Osteoblast (primary cell): ENCODE results near the gene ACOX1. TPM values are rescaled to one million over a fixed set of nuclear protein-coding genes. Genes with fewer than 3 reads are reported as not detected.

Experiments
- DNase-seq: peaks from one replicate; pipeline ENCODE4 v3.0.0; 2011; ENCODE audit warnings: low spot score, mixed read lengths; ENCODE audit not compliant: insufficient read length; ENCODE audit errors: missing footprints
- H2AFZ ChIP-seq: 2 replicates; pipeline ENCODE4 v1.6.0; 2011; ENCODE audit warnings: mild to moderate bottlenecking, low read length
- H3K27ac ChIP-seq: 2 replicates; pipeline ENCODE4 v1.5.1; 2011; ENCODE audit warnings: mild to moderate bottlenecking, low read depth, low read length, moderate library complexity
- H3K27me3 ChIP-seq: 2 replicates; pipeline ENCODE4 v1.6.0; 2012; ENCODE audit warnings: mild to moderate bottlenecking, control low read depth, inconsistent platforms, low read length, moderate library complexity; ENCODE audit not compliant: insufficient read depth
- H3K36me3 ChIP-seq: 2 replicates; pipeline ENCODE4 v1.5.1; 2011; ENCODE audit warnings: mild to moderate bottlenecking, low read length, control low read depth, moderate library complexity; ENCODE audit not compliant: insufficient read depth
- H3K4me1 ChIP-seq: 2 replicates; pipeline ENCODE4 v1.5.1; 2011; ENCODE audit warnings: mild to moderate bottlenecking, low read length, control low read depth, moderate library complexity; ENCODE audit not compliant: insufficient read depth
- H3K4me2 ChIP-seq: 2 replicates; pipeline ENCODE4 v1.6.0; 2011; ENCODE audit warnings: mild to moderate bottlenecking, low read length; ENCODE audit not compliant: insufficient read depth
- H3K4me3 ChIP-seq: fragments of 200-600 bp; sonication (generic); 3 replicates; pipeline ENCODE4 v1.5.1; 2012; ENCODE audit warnings: mild to moderate bottlenecking, low read length, inconsistent platforms; ENCODE audit not compliant: insufficient read depth
- H3K79me2 ChIP-seq: 2 replicates; pipeline ENCODE4 v1.6.0; 2012; ENCODE audit warnings: mild to moderate bottlenecking, low read length, control low read depth, inconsistent platforms; ENCODE audit not compliant: insufficient read depth
- H3K9me3 ChIP-seq: 2 replicates; pipeline ENCODE4 v1.5.1; 2011; ENCODE audit warnings: low read depth, low read length, control low read depth
- H4K20me1 ChIP-seq: 2 replicates; pipeline ENCODE4 v1.6.0; 2012; ENCODE audit warnings: mild to moderate bottlenecking, low read length, control low read depth; ENCODE audit not compliant: insufficient read depth
- total RNA-seq: library from RNA; depleted of rRNA; stranded (reverse); fragments of >200 nt; gene quantifications from 2 replicates; pipeline ENCODE4 v1.2.3, GENCODE V29; 2012
- TF ChIP-seq, protein P1 (sequence below): IDR thresholded peaks from 2 replicates; pipeline ENCODE4 v1.5.1; 2011; ENCODE audit warnings: mild to moderate bottlenecking, low read depth, low read length, moderate library complexity; ENCODE audit errors: extremely low read depth

ACOX1 gene
- total RNA-seq, 1 donor, result 59.4 TPM

DNA sequence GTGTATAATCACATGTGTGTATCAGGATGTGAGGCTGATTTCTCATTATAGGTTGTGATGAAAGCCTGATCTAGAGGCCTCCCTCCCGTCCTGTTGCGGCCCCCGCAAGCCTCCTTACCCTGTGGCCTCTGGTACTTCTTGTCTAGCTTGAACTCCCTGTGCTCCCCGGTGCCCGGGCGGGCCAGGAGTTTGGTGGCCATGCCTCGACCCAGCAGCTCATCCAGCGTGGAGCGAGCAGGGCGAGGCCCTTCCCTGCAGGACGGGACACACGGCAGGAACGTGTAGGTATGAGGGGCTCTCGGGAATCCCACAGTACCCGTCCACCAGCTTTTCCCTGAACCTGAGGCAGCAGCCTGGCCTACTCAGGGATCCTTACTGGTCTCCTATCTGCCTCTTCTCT lies 53.1 kb downstream of the ACOX1 start:
- DNase-seq, result peak; percentile 42
- H3K4me1 ChIP-seq, result no peaks in the 10 kb centered on the region
- no peak overlapping the region for H2AFZ ChIP-seq
- peaks cover 16% of the 10 kb centered on the region for H3K36me3 ChIP-seq
- no peaks in the 10 kb centered on the region for H3K9me3 ChIP-seq
- TF ChIP-seq, protein P1, sequence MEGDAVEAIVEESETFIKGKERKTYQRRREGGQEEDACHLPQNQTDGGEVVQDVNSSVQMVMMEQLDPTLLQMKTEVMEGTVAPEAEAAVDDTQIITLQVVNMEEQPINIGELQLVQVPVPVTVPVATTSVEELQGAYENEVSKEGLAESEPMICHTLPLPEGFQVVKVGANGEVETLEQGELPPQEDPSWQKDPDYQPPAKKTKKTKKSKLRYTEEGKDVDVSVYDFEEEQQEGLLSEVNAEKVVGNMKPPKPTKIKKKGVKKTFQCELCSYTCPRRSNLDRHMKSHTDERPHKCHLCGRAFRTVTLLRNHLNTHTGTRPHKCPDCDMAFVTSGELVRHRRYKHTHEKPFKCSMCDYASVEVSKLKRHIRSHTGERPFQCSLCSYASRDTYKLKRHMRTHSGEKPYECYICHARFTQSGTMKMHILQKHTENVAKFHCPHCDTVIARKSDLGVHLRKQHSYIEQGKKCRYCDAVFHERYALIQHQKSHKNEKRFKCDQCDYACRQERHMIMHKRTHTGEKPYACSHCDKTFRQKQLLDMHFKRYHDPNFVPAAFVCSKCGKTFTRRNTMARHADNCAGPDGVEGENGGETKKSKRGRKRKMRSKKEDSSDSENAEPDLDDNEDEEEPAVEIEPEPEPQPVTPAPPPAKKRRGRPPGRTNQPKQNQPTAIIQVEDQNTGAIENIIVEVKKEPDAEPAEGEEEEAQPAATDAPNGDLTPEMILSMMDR, result no peak
- no peak overlapping the region for H3K4me2 ChIP-seq
- H3K4me3 ChIP-seq, result no peak overlapping the region
- no peak overlapping the region for H3K27ac ChIP-seq
- H4K20me1 ChIP-seq, result no peaks in the 10 kb centered on the region
- H3K79me2 ChIP-seq, result no peaks in the 10 kb centered on the region
- no peaks in the 10 kb centered on the region for H3K27me3 ChIP-seq

DNA sequence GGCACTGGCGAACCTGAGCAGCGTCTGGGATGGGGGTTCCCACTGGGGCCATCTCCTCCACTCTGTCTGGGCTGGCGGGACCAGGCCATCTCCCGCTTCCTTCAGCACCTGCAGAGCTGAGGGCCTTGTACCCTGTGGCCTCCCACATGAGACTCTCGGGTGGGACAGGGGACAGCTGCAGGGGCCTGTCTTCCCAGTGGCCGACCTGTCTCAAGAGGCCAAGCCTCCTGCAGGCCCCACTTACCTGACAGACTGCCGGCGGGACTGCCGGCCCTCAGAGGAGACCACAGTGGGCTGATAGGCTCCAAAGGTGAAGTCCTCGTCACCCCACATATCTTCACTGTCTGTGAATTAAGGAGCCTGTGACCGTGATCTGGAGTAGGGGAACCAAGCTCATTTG lies 53.9 kb downstream of the ACOX1 start:
- H3K36me3 ChIP-seq, result peaks cover 16% of the 10 kb centered on the region
- H3K27me3 ChIP-seq, result no peaks in the 10 kb centered on the region
- H3K27ac ChIP-seq, result no peak overlapping the region
- no peak overlapping the region for H3K4me2 ChIP-seq
- TF ChIP-seq, protein P1, result no peak
- no peak overlapping the region for H2AFZ ChIP-seq
- no peaks in the 10 kb centered on the region for H3K4me1 ChIP-seq
- H3K9me3 ChIP-seq, result no peaks in the 10 kb centered on the region
- H4K20me1 ChIP-seq, result no peaks in the 10 kb centered on the region
- DNase-seq, result peak; percentile 9
- no peaks in the 10 kb centered on the region for H3K79me2 ChIP-seq
- H3K4me3 ChIP-seq, result no peak overlapping the region

DNA sequence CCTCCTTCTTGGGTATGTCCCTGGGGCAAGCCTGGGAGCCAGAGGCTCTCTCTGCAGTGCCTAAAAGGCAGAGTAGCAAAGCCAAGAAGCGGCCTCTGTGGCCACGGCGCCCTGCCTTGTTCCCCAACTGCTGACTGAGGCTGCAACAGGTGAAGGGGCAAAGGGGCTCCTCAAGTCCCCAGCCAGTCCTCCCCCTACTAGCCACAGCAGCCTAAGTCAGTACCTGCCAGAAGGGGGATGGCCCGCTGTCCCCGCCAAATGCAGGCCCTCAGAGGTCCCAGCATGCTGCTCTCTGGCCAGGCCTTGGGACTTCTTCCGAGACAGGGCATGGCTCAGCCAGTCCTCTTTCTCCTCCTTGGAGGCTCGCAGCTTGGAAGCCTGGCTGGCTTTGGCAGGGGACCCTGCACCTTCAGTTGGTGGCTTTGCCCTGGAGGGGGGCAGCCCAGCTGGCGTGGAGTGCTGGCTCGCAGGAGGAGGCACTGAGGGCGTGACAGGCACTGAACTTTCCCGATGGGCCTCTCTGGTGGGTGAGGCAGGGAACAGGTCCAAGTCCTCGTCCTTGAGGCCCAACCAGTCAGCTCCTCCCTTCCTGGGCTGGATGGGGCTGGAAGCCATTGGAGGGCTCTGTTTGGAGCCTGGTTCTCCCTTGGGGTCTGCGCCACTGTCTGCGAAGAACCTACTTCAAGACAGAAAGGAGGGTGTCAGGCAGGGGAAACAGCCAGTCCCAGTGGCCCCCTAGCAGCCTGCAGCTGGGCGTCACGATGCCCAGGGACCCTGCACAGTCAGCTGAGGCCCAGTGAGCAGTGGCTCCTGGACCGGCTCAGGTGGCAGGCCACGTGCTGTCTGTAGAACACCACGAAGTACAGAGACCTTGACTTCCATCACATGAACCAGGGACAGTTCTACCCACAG lies 55.7 kb downstream of the ACOX1 start:
- Histone ChIP-seq H3K4me2 (no peak overlapping the region), H3K27me3 (no peaks in the 10 kb centered on the region)
- peak; percentile 55 for DNase-seq

More for the DNA sequence above, 55.7 kb downstream of the ACOX1 start:
- no peaks in the 10 kb centered on the region for H3K9me3 ChIP-seq
- TF ChIP-seq, protein P1, result no peak
- no peaks in the 10 kb centered on the region for H3K79me2 ChIP-seq
- peaks cover 16% of the 10 kb centered on the region for H3K36me3 ChIP-seq
- no peaks in the 10 kb centered on the region for H3K4me1 ChIP-seq
- H3K27ac ChIP-seq, result no peak overlapping the region
- no peak overlapping the region for H2AFZ ChIP-seq
- H3K4me3 ChIP-seq, result no peak overlapping the region
- no peaks in the 10 kb centered on the region for H4K20me1 ChIP-seq
